HG02642 (cell line): ENCODE data around the gene GPR152.
A peak's percentile ranks its signal among the peaks of the same experiment; 100 is the strongest.

ENCODE experiments used
- ATAC-seq: cut with Tn5 transposase; IDR thresholded peaks from one replicate; pipeline ENCODE4 v1.9.1; 2021; ENCODE audit warnings: mild to moderate bottlenecking; ENCODE audit not compliant: unreplicated experiment, poor library complexity

The GPR152 gene

DNA sequence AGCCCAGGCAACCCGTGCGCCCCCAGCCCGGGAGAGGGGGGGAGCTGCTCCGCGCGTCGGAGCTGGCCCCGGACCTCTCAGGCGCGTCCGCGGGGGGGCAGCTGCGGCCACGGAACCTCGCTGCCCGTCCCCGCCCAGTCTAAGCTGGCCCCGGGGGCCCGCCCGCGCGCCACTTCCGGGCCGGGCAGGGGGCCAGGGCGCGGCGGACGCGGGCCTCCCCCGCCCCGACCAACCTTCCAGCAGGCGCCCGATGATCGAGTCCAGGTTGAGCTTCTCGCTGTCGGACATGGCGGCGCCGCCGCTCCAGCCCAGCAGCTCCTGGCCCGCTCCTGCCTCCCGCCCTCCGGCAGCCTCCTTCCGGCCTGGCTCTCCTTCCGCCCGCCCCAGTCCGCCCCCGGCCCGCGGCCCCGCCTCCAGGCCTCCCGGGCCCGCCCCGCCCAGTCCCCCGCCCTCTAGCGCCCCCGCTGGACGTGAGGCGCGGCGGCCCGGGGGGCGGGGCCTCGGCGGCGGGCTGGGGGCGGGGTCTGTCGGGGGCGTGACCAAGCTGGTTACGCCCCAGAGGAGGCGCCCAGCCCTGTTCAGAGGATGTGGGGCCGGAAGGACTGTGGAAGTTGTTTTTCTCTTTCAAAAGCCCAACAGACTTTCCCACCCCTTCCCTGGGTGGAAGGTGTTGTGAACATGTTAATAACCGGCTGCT lies 50.9 kb downstream of the GPR152 start, which contains the start of gene PPP1CA:
TSS of gene PPP1CA (minus strand) at position 364 of the 697 bp plus-strand sequence. CDS start at position 288, 76 bp downstream.
- ATAC-seq, result peak; percentile 70
